ENCODE data around the gene NEK8. TPM values are rescaled to one million over a fixed set of nuclear protein-coding genes. Genes with fewer than 3 reads are reported as not detected.

NEK8 gene
- total RNA-seq, 1 donor from 2014 or later: 4.3 TPM

DNA sequence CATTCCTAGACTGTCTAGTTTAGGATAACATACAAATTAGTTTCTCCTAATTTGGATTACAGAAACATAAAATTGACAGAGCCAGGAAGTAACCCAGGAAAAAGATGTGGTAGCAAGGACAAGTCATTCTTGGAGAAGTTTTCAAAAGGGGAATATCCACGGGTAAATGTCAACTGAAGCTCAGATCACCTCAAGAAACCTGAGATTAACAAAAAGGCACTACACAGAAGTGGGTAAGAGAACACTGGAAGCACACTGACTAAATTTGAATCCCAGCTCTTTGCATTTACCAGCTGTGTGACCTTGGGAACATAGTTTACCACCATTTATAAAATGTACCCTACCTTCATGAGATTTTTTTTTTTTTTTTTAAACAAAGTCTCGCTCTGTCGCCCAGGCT is 54.6 kb downstream of the NEK8 start:
- no peak for TF ChIP-seq CTCF (IDR thresholded peaks at IDR 0.05; ENCODE audit: insufficient read depth, low read depth, low read length)
- TF ChIP-seq EZH2 (IDR thresholded peaks at IDR 0.05; ENCODE audit: insufficient read depth, low read length): no peak
- FAIRE-seq: no peak
- H3K27me3 ChIP-seq (ENCODE audit: insufficient read depth, low read length): no peaks in the 10 kb centered on the region
- no peak overlapping the region for H3K4me3 ChIP-seq (ENCODE audit: insufficient read depth, low read depth, low read length)
- no peak overlapping the region for H3K4me2 ChIP-seq (ENCODE audit: low read length)
- H3K9me3 Mint-ChIP-seq (ENCODE audit: unreplicated experiment): no peaks in the 10 kb centered on the region
- no peaks in the 10 kb centered on the region for H3K4me1 ChIP-seq (ENCODE audit: insufficient read depth, low read length)
- H3K4me1 Mint-ChIP-seq (ENCODE audit: low read depth, unreplicated experiment): peaks cover 1% of the 10 kb centered on the region
- H3K4me3 Mint-ChIP-seq (ENCODE audit: unreplicated experiment): no peak overlapping the region
- no peak overlapping the region for H2AFZ ChIP-seq (ENCODE audit: low read depth, low read length)
- H3K27me3 Mint-ChIP-seq (ENCODE audit: low read depth, unreplicated experiment): no peaks in the 10 kb centered on the region
- H3K36me3 Mint-ChIP-seq (ENCODE audit: low read depth, unreplicated experiment): peaks cover 3% of the 10 kb centered on the region
- no peak overlapping the region for H3K27ac ChIP-seq (ENCODE audit: low read depth, low read length)
- H3K79me2 ChIP-seq (ENCODE audit: insufficient read depth, low read length): peaks cover 44% of the 10 kb centered on the region
- H4K20me1 ChIP-seq (ENCODE audit: insufficient read depth, low read length): peaks cover 60% of the 10 kb centered on the region
- no peaks in the 10 kb centered on the region for H3K9me3 ChIP-seq (ENCODE audit: insufficient read depth, low read depth, low read length)
- H3K36me3 ChIP-seq (ENCODE audit: insufficient read depth, low read length): no peaks in the 10 kb centered on the region
- H3K9ac ChIP-seq (ENCODE audit: low read length): no peak overlapping the region
- H3K27ac Mint-ChIP-seq (ENCODE audit: unreplicated experiment): no peak overlapping the region
- DNase-seq (ENCODE audit: low read depth): no peak

- peaks cover 68% of the 10 kb centered on the region for H4K20me1 ChIP-seq (ENCODE audit: insufficient read depth, low read length)
- H3K27me3 Mint-ChIP-seq (ENCODE audit: low read depth, unreplicated experiment): no peaks in the 10 kb centered on the region
- no peak overlapping the region for H3K9ac ChIP-seq (ENCODE audit: low read length)
- no peaks in the 10 kb centered on the region for H3K9me3 ChIP-seq (ENCODE audit: insufficient read depth, low read depth, low read length)
- peaks cover 2% of the 10 kb centered on the region for H3K4me1 Mint-ChIP-seq (ENCODE audit: low read depth, unreplicated experiment)
- peaks cover 2% of the 10 kb centered on the region for H3K36me3 ChIP-seq (ENCODE audit: insufficient read depth, low read length)
- no peak overlapping the region for H3K4me3 Mint-ChIP-seq (ENCODE audit: unreplicated experiment)
- no peak overlapping the region for H3K4me3 ChIP-seq (ENCODE audit: insufficient read depth, low read depth, low read length)
- no peak overlapping the region for H3K27ac Mint-ChIP-seq (ENCODE audit: unreplicated experiment)
- DNase-seq (ENCODE audit: low read depth): no peak
- no peak overlapping the region for H2AFZ ChIP-seq (ENCODE audit: low read depth, low read length)
- no peak overlapping the region for H3K27ac ChIP-seq (ENCODE audit: low read depth, low read length)
- H3K9me3 Mint-ChIP-seq (ENCODE audit: unreplicated experiment): no peaks in the 10 kb centered on the region
- TF ChIP-seq CTCF (IDR thresholded peaks at IDR 0.05; ENCODE audit: insufficient read depth, low read depth, low read length) (no peak), EZH2 (IDR thresholded peaks at IDR 0.05; ENCODE audit: insufficient read depth, low read length) (no peak)
- H3K79me2 ChIP-seq (ENCODE audit: insufficient read depth, low read length): peaks cover 50% of the 10 kb centered on the region
- H3K4me1 ChIP-seq (ENCODE audit: insufficient read depth, low read length): no peaks in the 10 kb centered on the region
- H3K4me2 ChIP-seq (ENCODE audit: low read length): no peak overlapping the region
- no peaks in the 10 kb centered on the region for H3K36me3 Mint-ChIP-seq (ENCODE audit: low read depth, unreplicated experiment)
- H3K27me3 ChIP-seq (ENCODE audit: insufficient read depth, low read length): no peaks in the 10 kb centered on the region
- FAIRE-seq: no peak
Observed at GRCh38 chr17:28788100-28788499, 59.5 kb downstream of the NEK8 start.

Other genes starting within 250 kb of the NEK8 start
- gene FOXN1, start 222.4 kb upstream of the NEK8 start, total RNA-seq: not detected in 2 replicates
- 23.1 and 27.7 TPM in 2 replicates for gene UNC119, start 176.2 kb upstream of the NEK8 start, total RNA-seq
- gene PIGS, start 157.3 kb upstream of the NEK8 start, total RNA-seq: 71.5 and 88.2 TPM in 2 replicates
- gene ALDOC, start 151.9 kb upstream of the NEK8 start, total RNA-seq: 10.3 and 11.7 TPM in 2 replicates
- 7.0 and 8.7 TPM in 2 replicates for gene SPAG5, start 129.8 kb upstream of the NEK8 start, total RNA-seq
- gene RSKR, start 114.6 kb upstream of the NEK8 start, total RNA-seq: 10.4 and 13.5 TPM in 2 replicates
- 131 and 133 TPM in 2 replicates for gene BLTP2, start 83.6 kb upstream of the NEK8 start, total RNA-seq
- gene SDF2, start 66.9 kb upstream of the NEK8 start, total RNA-seq: 71.2 and 73.3 TPM in 2 replicates
- gene SUPT6H, start 66.6 kb upstream of the NEK8 start, total RNA-seq: 90.1 and 95.9 TPM in 2 replicates
- 2.7 and 3.4 TPM in 2 replicates for gene PROCA1, start 16.9 kb upstream of the NEK8 start, total RNA-seq
- gene RAB34, start 10.9 kb upstream of the NEK8 start, total RNA-seq: 145 and 150 TPM in 2 replicates
- gene RPL23A, start 8.8 kb upstream of the NEK8 start, total RNA-seq: 901 and 1,068 TPM in 2 replicates
- gene TLCD1, start 2.6 kb upstream of the NEK8 start, total RNA-seq: 24.6 and 25.1 TPM in 2 replicates
- gene TRAF4, start 15.2 kb downstream of the NEK8 start, total RNA-seq: 132 and 143 TPM in 2 replicates
- 51.4 and 53.0 TPM in 2 replicates for gene FAM222B, start 114.0 kb downstream of the NEK8 start, total RNA-seq
- gene ERAL1, start 126.2 kb downstream of the NEK8 start, total RNA-seq: 38.2 and 38.4 TPM in 2 replicates
- 84.4 and 87.3 TPM in 2 replicates for gene FLOT2, start 168.9 kb downstream of the NEK8 start, total RNA-seq
- 4.3 and 4.5 TPM in 2 replicates for gene DHRS13, start 174.3 kb downstream of the NEK8 start, total RNA-seq
- gene PHF12, start 222.7 kb downstream of the NEK8 start, total RNA-seq: 41.6 and 46.7 TPM in 2 replicates